A673 (cell line): ENCODE measurements around the gene CRIP3.

ENCODE experiments used
- CTCF ChIP-seq: fragments of 300-800, 200-600 bp; sonication (generic); conservative IDR thresholded peaks from 2 replicates; pipeline ENCODE4 v1.5.1; 2017; ENCODE audit warnings: low read depth, mild to moderate bottlenecking, antibody characterized with exemption, low read length, moderate library complexity, mixed read lengths
- EZH2 ChIP-seq: fragments of 200-600 bp; sonication (generic); IDR thresholded peaks from 2 replicates; pipeline ENCODE4 v1.6.1; 2017; ENCODE audit warnings: borderline replicate concordance, low read depth, mild to moderate bottlenecking, mixed read lengths, antibody characterized with exemption, low read length; ENCODE audit not compliant: poor library complexity, severe bottlenecking

- TF ChIP-seq CTCF: no peak
- no peak for TF ChIP-seq EZH2
These were observed 26.6 kb downstream of the CRIP3 start for GRCh38 chr6:43282060-43282459.
